D341Med (cell line): ENCODE measurements around the gene CHMP4A.
A peak's percentile ranks its signal among the peaks of the same experiment; 100 is the strongest.
"Not testable (repeated sequence)": the region's sequence is repeated elsewhere in the genome, so short reads cannot be mapped to it uniquely, and the experiment has no call there.

Experiments used
- DNase-seq: peaks from one replicate; pipeline ENCODE4 v3.0.0; 2012; ENCODE audit warnings: low spot score

CHMP4A gene

GRCh38 chr14:24246765-24247212, 33.5 kb upstream of the CHMP4A start:
- DNase-seq, result no peak

- DNase-seq, result not testable (repeated sequence)
Observed at GRCh38 chr14:24245350-24245749, 32.1 kb upstream of the CHMP4A start.

- peak; percentile 37 for DNase-seq
Observed at GRCh38 chr14:24243336-24243836, 30.1 kb upstream of the CHMP4A start.

- peak; percentile 96 for DNase-seq
Observed at GRCh38 chr14:24241829-24242443, 28.6 kb upstream of the CHMP4A start.

GRCh38 chr14:24240110-24240918, 27.0 kb upstream of the CHMP4A start:
- no peak for DNase-seq

- no peak for DNase-seq
Observed at GRCh38 chr14:24238527-24239037, 25.3 kb upstream of the CHMP4A start.

GRCh38 chr14:24238123-24238522, 24.8 kb upstream of the CHMP4A start:
- no peak for DNase-seq

GRCh38 chr14:24237463-24237955, 24.2 kb upstream of the CHMP4A start:
- no peak for DNase-seq

- no peak for DNase-seq
Observed at GRCh38 chr14:24236689-24237462, 23.6 kb upstream of the CHMP4A start.

- DNase-seq, result no peak
Observed at GRCh38 chr14:24235804-24236688, 22.8 kb upstream of the CHMP4A start.

- no peak for DNase-seq
Observed at GRCh38 chr14:24234095-24235005, 21.1 kb upstream of the CHMP4A start.

- no peak for DNase-seq
Observed at GRCh38 chr14:24233538-24233866, 20.2 kb upstream of the CHMP4A start.

- DNase-seq, result no peak
Observed at GRCh38 chr14:24232645-24233537, 19.6 kb upstream of the CHMP4A start, which contains the start of gene GMPR2. TSS of gene GMPR2 (plus strand) at chr14:24232929. CDS start at chr14:24233254, 325 bp downstream.

- peak; percentile 91 for DNase-seq
Observed at GRCh38 chr14:24232121-24232644, 18.9 kb upstream of the CHMP4A start, which contains the start of gene NEDD8. TSS of gene NEDD8 (minus strand) at chr14:24232367. CDS start at chr14:24232267, 100 bp downstream.

GRCh38 chr14:24231263-24232120, 18.2 kb upstream of the CHMP4A start:
- DNase-seq, result no peak

- no peak for DNase-seq
Observed at GRCh38 chr14:24228902-24229301, 15.6 kb upstream of the CHMP4A start.

GRCh38 chr14:24226473-24226872, 13.2 kb upstream of the CHMP4A start:
- no peak for DNase-seq
